ENCODE measurements around the gene SPDYE2. TPM values are rescaled to one million over a fixed set of nuclear protein-coding genes. Genes with fewer than 3 reads are reported as not detected.
A peak's percentile ranks its signal among the peaks of the same experiment; 100 is the strongest.
"Not testable (repeated sequence)": the region's sequence is repeated elsewhere in the genome, so short reads cannot be mapped to it uniquely, and the experiment has no call there.

The SPDYE2 gene
- total RNA-seq, 1 donor from 2014 or later = not detected

DNA sequence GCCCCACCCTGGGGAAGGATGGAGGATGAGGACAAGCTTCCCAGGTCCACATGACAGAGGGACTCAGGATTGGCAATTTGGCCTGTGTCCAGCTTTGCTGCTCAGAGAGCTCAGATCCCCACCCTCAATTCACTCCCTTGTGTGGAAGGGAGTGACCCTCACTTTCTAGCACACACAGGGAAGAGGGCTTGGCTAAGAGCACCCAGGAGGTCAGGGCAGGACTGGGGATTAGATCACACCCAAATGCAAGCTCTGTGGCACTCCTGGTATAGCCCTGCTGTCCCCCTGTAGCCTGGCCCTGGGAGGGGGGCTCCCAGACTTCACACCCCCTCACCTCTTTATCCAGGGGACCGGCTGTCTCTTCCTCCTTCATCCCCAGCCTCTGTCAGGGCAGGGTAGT lies 6.7 kb upstream of the SPDYE2 start:
- H3K27ac ChIP-seq; H3K4me1 ChIP-seq; H3K36me3 Mint-ChIP-seq; H3K27me3 ChIP-seq; H4K20me1 ChIP-seq (ENCODE audit: low read depth); H3K9me3 ChIP-seq (ENCODE audit: low read depth); H3K4me3 ChIP-seq; H3K79me2 ChIP-seq (ENCODE audit: low read depth); H3K4me2 ChIP-seq; H3K36me3 ChIP-seq; H3F3A ChIP-seq (ENCODE audit: low read depth); H3K27me3 Mint-ChIP-seq (ENCODE audit: insufficient read depth, low read depth); H2AFZ ChIP-seq (replicated peaks); H3K27ac Mint-ChIP-seq; H3K9me3 Mint-ChIP-seq; H3K9ac ChIP-seq; H3K4me3 Mint-ChIP-seq; DNase-seq (ENCODE audit: low spot score); H3K4me1 Mint-ChIP-seq: not testable (repeated sequence)

GRCh38 chr7:102545288-102545687 lies 5.7 kb upstream of the SPDYE2 start:
- H3K36me3 Mint-ChIP-seq; H2AFZ ChIP-seq (replicated peaks); H4K20me1 ChIP-seq (ENCODE audit: low read depth); H3K4me1 ChIP-seq; H3K79me2 ChIP-seq (ENCODE audit: low read depth); H3K27ac Mint-ChIP-seq; H3K9ac ChIP-seq; H3K36me3 ChIP-seq; H3K4me3 ChIP-seq; H3K9me3 ChIP-seq (ENCODE audit: low read depth); H3K4me1 Mint-ChIP-seq; H3K9me3 Mint-ChIP-seq; H3K27me3 Mint-ChIP-seq (ENCODE audit: insufficient read depth, low read depth); H3K4me3 Mint-ChIP-seq; DNase-seq (ENCODE audit: low spot score); H3K4me2 ChIP-seq; H3K27ac ChIP-seq; H3K27me3 ChIP-seq; H3F3A ChIP-seq (ENCODE audit: low read depth): not testable (repeated sequence)

- not testable (repeated sequence) for H2AFZ ChIP-seq (replicated peaks); H3K36me3 Mint-ChIP-seq; H3K27ac Mint-ChIP-seq; DNase-seq (ENCODE audit: low spot score); H3K4me1 ChIP-seq; H4K20me1 ChIP-seq (ENCODE audit: low read depth); H3K27me3 ChIP-seq; H3K27me3 Mint-ChIP-seq (ENCODE audit: insufficient read depth, low read depth); H3K79me2 ChIP-seq (ENCODE audit: low read depth); H3K27ac ChIP-seq; H3K4me3 ChIP-seq; H3K36me3 ChIP-seq; H3K9ac ChIP-seq; H3K4me2 ChIP-seq; H3K9me3 ChIP-seq (ENCODE audit: low read depth); H3K4me1 Mint-ChIP-seq; H3F3A ChIP-seq (ENCODE audit: low read depth); H3K9me3 Mint-ChIP-seq; H3K4me3 Mint-ChIP-seq
These were observed 4.7 kb upstream of the SPDYE2 start for GRCh38 chr7:102546353-102546752.

DNA sequence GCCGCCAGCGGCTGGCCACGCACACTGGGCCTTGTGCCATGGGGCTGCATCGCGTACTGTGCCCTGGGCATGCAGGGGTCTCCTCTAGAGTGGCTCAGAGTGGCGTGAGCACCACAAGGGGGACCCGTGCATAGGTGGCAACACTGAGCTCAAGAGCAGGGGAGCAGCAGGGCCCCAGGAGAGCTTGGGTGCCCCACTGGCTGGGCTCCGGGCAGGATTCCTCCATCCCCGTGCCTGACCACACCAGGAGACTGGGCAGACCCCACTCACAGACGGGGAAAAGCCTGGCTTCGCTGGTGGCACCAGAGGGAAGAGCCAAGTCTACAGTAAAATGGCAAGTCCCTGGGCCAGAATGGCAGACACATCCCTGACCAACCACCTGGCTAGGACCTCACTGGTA lies 17.6 kb downstream of the SPDYE2 start:
- not testable (repeated sequence) for H3K27ac ChIP-seq; H3K4me1 Mint-ChIP-seq; H3K4me1 ChIP-seq; H3K27me3 ChIP-seq; H3K27ac Mint-ChIP-seq; H3K79me2 ChIP-seq (ENCODE audit: low read depth); H3K9me3 Mint-ChIP-seq; H3F3A ChIP-seq (ENCODE audit: low read depth); H3K36me3 ChIP-seq; H3K36me3 Mint-ChIP-seq; H3K4me3 ChIP-seq; H4K20me1 ChIP-seq (ENCODE audit: low read depth); DNase-seq (ENCODE audit: low spot score); H2AFZ ChIP-seq (replicated peaks); H3K27me3 Mint-ChIP-seq (ENCODE audit: insufficient read depth, low read depth); H3K9me3 ChIP-seq (ENCODE audit: low read depth); H3K4me3 Mint-ChIP-seq; H3K9ac ChIP-seq; H3K4me2 ChIP-seq

DNA sequence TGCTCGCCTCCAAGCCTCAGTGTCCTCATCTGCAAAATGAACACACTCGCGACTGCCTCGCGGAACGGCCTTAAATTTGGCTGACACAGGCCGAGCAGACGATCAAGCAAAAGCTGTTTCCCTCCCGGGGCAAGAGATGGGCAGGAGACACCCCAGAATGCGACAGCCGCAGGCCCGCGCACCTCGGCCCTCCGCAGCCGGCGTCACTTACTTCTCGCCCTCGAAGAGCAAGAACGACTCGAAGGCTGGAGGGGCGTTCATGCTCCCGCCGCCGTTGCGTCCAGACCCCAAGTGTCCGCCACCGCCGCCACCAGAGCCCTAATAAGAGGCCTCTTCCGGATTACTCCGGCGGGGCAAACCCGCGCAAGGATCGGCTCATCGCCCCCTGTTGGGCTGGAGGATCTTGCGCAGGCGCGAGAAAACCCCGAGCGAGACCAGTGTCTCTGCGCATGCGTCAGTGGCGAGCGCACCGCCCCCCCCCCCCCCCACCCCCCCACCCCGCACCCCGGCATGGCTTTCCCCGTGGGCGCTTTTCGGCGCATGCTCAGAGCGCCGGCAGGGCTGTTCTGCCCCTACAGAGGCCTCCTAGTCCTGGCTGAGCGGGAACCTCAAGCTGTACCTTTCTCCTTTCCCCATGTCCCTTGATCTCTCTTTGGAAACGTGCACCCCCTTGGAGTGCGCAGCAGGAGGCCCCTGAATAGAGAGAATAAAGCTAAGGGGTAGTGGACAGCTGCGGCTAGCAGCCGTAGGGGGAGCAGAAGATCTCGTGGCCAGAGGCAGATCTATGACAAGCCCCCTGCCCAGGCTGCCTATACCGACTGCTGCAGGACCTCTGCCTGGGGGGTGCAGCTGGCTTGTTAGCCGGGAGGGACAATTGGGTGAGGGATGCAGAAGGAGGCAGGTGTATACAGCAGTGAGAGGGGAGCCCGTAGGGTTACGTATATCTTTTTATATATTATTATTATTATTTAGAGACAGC lies 21.5 kb downstream of the SPDYE2 start, which contains the start of gene POLR2J3:
TSS of gene POLR2J3 (minus strand) at position 323 of the 979 bp plus-strand sequence. CDS start at position 261, 62 bp downstream.
- Histone ChIP-seq H3K4me3 (peak within 1 kb of the TSS; percentile 51), H3K9ac (peak within 1 kb of the TSS; percentile 37)
- H3K4me3 Mint-ChIP-seq = peak within 1 kb of the TSS; percentile 74
- H3K4me1 Mint-ChIP-seq; H3K4me2 ChIP-seq; H3K9me3 ChIP-seq (ENCODE audit: low read depth); H3K36me3 ChIP-seq; H4K20me1 ChIP-seq (ENCODE audit: low read depth); H3K9me3 Mint-ChIP-seq; H3K79me2 ChIP-seq (ENCODE audit: low read depth); H2AFZ ChIP-seq (replicated peaks); H3K27me3 ChIP-seq; H3K27me3 Mint-ChIP-seq (ENCODE audit: insufficient read depth, low read depth); H3K4me1 ChIP-seq; H3F3A ChIP-seq (ENCODE audit: low read depth); H3K27ac Mint-ChIP-seq; H3K36me3 Mint-ChIP-seq; H3K27ac ChIP-seq: not testable (repeated sequence)
- peak; percentile 85 for DNase-seq (ENCODE audit: low spot score)
- TF ChIP-seq, protein P1, sequence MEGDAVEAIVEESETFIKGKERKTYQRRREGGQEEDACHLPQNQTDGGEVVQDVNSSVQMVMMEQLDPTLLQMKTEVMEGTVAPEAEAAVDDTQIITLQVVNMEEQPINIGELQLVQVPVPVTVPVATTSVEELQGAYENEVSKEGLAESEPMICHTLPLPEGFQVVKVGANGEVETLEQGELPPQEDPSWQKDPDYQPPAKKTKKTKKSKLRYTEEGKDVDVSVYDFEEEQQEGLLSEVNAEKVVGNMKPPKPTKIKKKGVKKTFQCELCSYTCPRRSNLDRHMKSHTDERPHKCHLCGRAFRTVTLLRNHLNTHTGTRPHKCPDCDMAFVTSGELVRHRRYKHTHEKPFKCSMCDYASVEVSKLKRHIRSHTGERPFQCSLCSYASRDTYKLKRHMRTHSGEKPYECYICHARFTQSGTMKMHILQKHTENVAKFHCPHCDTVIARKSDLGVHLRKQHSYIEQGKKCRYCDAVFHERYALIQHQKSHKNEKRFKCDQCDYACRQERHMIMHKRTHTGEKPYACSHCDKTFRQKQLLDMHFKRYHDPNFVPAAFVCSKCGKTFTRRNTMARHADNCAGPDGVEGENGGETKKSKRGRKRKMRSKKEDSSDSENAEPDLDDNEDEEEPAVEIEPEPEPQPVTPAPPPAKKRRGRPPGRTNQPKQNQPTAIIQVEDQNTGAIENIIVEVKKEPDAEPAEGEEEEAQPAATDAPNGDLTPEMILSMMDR (IDR thresholded peaks at IDR 0.05) = peak; percentile 42

- DNase-seq (ENCODE audit: low spot score); H3K27ac Mint-ChIP-seq; H3K36me3 ChIP-seq; H3K4me3 Mint-ChIP-seq; H3K9me3 ChIP-seq (ENCODE audit: low read depth); H2AFZ ChIP-seq (replicated peaks); H3K27me3 Mint-ChIP-seq (ENCODE audit: insufficient read depth, low read depth); H3K4me1 ChIP-seq; H4K20me1 ChIP-seq (ENCODE audit: low read depth); H3K27ac ChIP-seq; H3K36me3 Mint-ChIP-seq; H3K9ac ChIP-seq; H3K27me3 ChIP-seq; H3K9me3 Mint-ChIP-seq; H3K4me3 ChIP-seq; H3K4me2 ChIP-seq; H3K4me1 Mint-ChIP-seq; H3K79me2 ChIP-seq (ENCODE audit: low read depth); H3F3A ChIP-seq (ENCODE audit: low read depth): not testable (repeated sequence)
These were observed 23.6 kb downstream of the SPDYE2 start for GRCh38 chr7:102574607-102575006.

DNA sequence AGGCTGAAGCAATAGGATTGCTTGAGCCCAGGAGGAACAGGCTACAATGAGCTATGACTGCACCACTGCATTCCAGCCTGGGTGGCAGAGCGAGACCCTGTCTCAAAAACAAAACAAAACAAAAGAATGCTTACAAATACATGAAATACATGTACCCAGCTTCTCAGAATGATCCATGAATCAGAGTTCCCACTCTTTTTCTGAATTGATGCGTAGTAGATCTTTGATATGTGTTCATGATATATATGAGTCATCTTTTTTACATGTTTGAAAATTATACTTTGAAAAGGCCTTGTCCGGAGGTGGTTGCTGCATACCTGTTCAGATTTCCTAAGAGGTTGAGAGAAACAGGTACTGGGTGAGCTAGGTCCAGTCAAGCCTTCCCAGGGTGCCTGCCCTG lies 25.3 kb downstream of the SPDYE2 start:
- not testable (repeated sequence) for H3K4me2 ChIP-seq; H3K9me3 Mint-ChIP-seq; H3K36me3 Mint-ChIP-seq; H3K4me3 ChIP-seq; H4K20me1 ChIP-seq (ENCODE audit: low read depth); H3K4me1 Mint-ChIP-seq; H3K79me2 ChIP-seq (ENCODE audit: low read depth); H2AFZ ChIP-seq (replicated peaks); H3K27me3 Mint-ChIP-seq (ENCODE audit: insufficient read depth, low read depth); H3K27ac ChIP-seq; DNase-seq (ENCODE audit: low spot score); H3K4me1 ChIP-seq; H3K4me3 Mint-ChIP-seq; H3K36me3 ChIP-seq; H3K9ac ChIP-seq; H3K9me3 ChIP-seq (ENCODE audit: low read depth); H3K27me3 ChIP-seq; H3F3A ChIP-seq (ENCODE audit: low read depth); H3K27ac Mint-ChIP-seq

All from neural progenitor cell (in vitro differentiated cells).